ENCODE data around the gene UPP2. TPM values are rescaled to one million over a fixed set of nuclear protein-coding genes. Genes with fewer than 3 reads are reported as not detected.

UPP2 gene
- total RNA-seq, 1 donor from 2014 or later = not detected

- peaks cover 6% of the 10 kb centered on the region for H3K4me1 Mint-ChIP-seq (ENCODE audit: low read depth, unreplicated experiment)
- no peaks in the 10 kb centered on the region for H3K36me3 Mint-ChIP-seq (ENCODE audit: unreplicated experiment)
- no peak overlapping the region for H3K27ac Mint-ChIP-seq (ENCODE audit: unreplicated experiment)
- DNase-seq = no peak
- H3K27me3 Mint-ChIP-seq (ENCODE audit: unreplicated experiment) = no peaks in the 10 kb centered on the region
- no peaks in the 10 kb centered on the region for H3K9me3 Mint-ChIP-seq (ENCODE audit: unreplicated experiment)
- TF ChIP-seq CTCF (IDR thresholded peaks at IDR 0.05; ENCODE audit: partially characterized antibody, unreplicated experiment) = no peak
- H3K4me3 Mint-ChIP-seq (ENCODE audit: unreplicated experiment) = no peak overlapping the region
These were observed 6.4 kb upstream of the UPP2 start for GRCh38 chr2:158095269-158095668.

DNA sequence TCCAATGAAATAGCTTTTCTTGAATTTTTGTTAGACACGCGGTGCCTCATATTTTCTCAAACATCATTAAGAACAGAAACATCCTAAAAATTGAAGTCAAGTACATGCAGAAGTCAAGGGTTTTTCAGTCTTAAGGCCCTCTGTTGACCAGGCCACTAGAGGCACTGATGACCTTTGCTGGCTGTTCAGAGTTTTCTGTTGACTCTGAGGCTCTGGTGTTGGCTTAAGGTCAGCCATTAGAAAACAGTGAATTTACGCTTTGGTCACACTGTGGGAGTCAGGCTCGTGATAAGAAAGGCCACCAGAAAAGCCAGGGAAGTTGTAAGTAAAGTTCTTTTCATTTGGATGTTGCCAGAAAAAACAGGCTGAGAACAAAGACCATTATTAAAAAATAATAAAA, 5.8 kb upstream of the UPP2 start:
- H3K4me3 Mint-ChIP-seq (ENCODE audit: unreplicated experiment) = no peak overlapping the region
- peaks cover 6% of the 10 kb centered on the region for H3K4me1 Mint-ChIP-seq (ENCODE audit: low read depth, unreplicated experiment)
- no peaks in the 10 kb centered on the region for H3K9me3 Mint-ChIP-seq (ENCODE audit: unreplicated experiment)
- no peak for DNase-seq
- TF ChIP-seq CTCF (IDR thresholded peaks at IDR 0.05; ENCODE audit: partially characterized antibody, unreplicated experiment) = no peak
- H3K27ac Mint-ChIP-seq (ENCODE audit: unreplicated experiment) = no peak overlapping the region
- no peaks in the 10 kb centered on the region for H3K36me3 Mint-ChIP-seq (ENCODE audit: unreplicated experiment)
- H3K27me3 Mint-ChIP-seq (ENCODE audit: unreplicated experiment) = no peaks in the 10 kb centered on the region

DNA sequence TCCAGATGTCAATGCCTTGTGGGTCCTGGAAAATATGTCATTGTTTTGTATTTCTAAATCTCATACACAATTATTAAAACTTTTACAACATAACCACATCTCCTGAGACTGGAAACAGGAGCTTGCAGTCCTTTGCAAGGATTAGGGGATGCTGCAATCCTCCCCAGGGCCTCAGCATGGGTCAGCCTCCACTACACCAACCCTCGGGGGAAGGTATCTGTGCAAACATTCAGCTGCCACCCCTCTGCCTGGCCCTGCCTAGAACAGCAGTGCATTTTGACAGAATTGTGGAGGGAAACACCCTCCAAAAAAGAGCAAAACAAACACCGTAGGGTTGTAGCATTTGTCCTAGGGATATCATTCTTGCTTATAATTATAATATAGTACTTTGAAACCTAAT, 4.2 kb upstream of the UPP2 start:
- Mint-ChIP-seq H3K9me3 (ENCODE audit: unreplicated experiment) (no peaks in the 10 kb centered on the region), H3K27ac (ENCODE audit: unreplicated experiment) (no peak overlapping the region), H3K36me3 (ENCODE audit: unreplicated experiment) (no peaks in the 10 kb centered on the region), H3K4me1 (ENCODE audit: low read depth, unreplicated experiment) (peaks cover 6% of the 10 kb centered on the region), H3K27me3 (ENCODE audit: unreplicated experiment) (no peaks in the 10 kb centered on the region), H3K4me3 (ENCODE audit: unreplicated experiment) (no peak overlapping the region)
- no peak for DNase-seq
- no peak for TF ChIP-seq CTCF (IDR thresholded peaks at IDR 0.05; ENCODE audit: partially characterized antibody, unreplicated experiment)

DNA sequence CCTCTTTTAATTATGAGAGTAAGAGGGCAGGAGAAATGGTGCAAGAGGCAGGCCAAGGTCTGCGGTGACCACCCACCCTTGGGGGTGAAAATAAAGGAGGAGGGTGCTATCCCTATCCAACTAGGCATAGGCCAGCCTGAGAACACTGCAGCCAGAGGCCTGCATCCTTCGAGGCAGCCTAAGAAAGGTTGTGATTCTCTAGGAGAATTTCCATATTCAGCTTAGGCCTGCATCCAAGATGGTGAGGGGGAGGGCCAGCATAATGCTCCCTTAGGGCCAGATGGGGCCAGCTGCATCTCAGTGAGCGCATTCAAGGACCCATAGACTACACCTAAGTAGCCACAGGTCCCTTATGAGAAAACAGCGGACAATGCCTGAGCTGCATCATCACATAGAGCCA, 3.5 kb upstream of the UPP2 start:
- no peaks in the 10 kb centered on the region for H3K9me3 Mint-ChIP-seq (ENCODE audit: unreplicated experiment)
- H3K36me3 Mint-ChIP-seq (ENCODE audit: unreplicated experiment) = no peaks in the 10 kb centered on the region
- H3K4me1 Mint-ChIP-seq (ENCODE audit: low read depth, unreplicated experiment) = peaks cover 6% of the 10 kb centered on the region
- H3K27ac Mint-ChIP-seq (ENCODE audit: unreplicated experiment) = no peak overlapping the region
- H3K27me3 Mint-ChIP-seq (ENCODE audit: unreplicated experiment) = no peaks in the 10 kb centered on the region
- no peak overlapping the region for H3K4me3 Mint-ChIP-seq (ENCODE audit: unreplicated experiment)
- no peak for TF ChIP-seq CTCF (IDR thresholded peaks at IDR 0.05; ENCODE audit: partially characterized antibody, unreplicated experiment)
- peak; percentile 19 for DNase-seq

- H3K36me3 Mint-ChIP-seq (ENCODE audit: unreplicated experiment) = no peaks in the 10 kb centered on the region
- peaks cover 6% of the 10 kb centered on the region for H3K4me1 Mint-ChIP-seq (ENCODE audit: low read depth, unreplicated experiment)
- H3K4me3 Mint-ChIP-seq (ENCODE audit: unreplicated experiment) = no peak overlapping the region
- DNase-seq = no peak
- no peak for TF ChIP-seq CTCF (IDR thresholded peaks at IDR 0.05; ENCODE audit: partially characterized antibody, unreplicated experiment)
- H3K27me3 Mint-ChIP-seq (ENCODE audit: unreplicated experiment) = no peaks in the 10 kb centered on the region
- H3K27ac Mint-ChIP-seq (ENCODE audit: unreplicated experiment) = no peak overlapping the region
- H3K9me3 Mint-ChIP-seq (ENCODE audit: unreplicated experiment) = no peaks in the 10 kb centered on the region
These were observed 2.0 kb upstream of the UPP2 start for GRCh38 chr2:158099716-158100115.
